Measurements from ENCODE around the gene GPRIN3.
"Not testable (repeated sequence)": the region's sequence is repeated elsewhere in the genome, so short reads cannot be mapped to it uniquely, and the experiment has no call there.

Gene GPRIN3

GRCh38 chr4:89311433-89311832 is 3.8 kb upstream of the GPRIN3 start:
- DNase-seq: no peak

DNA sequence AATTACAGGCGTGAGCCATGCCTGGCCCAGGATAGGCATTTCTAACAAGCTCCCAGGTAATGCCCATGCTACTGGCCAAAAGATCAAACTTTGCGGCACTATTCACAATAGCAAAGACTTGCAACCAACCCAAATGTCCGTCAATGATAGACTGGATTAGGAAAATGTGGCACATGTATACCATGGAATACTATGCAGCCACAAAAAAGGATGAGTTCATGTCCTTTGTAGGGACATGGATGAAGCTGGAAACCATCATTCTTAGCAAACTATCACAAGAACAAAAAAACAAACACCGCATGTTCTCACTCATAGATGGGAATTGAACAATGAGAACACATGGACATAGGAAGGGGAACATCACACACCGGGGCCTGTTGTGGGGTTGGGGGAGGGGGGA is 1.6 kb upstream of the GPRIN3 start:
- DNase-seq: not testable (repeated sequence)

GRCh38 chr4:89308161-89308500 is 531 bp upstream of the GPRIN3 start:
- peak; percentile 53 for DNase-seq

- DNase-seq: no peak
These were observed 488 bp downstream of the GPRIN3 start for GRCh38 chr4:89307178-89307445.

DNA sequence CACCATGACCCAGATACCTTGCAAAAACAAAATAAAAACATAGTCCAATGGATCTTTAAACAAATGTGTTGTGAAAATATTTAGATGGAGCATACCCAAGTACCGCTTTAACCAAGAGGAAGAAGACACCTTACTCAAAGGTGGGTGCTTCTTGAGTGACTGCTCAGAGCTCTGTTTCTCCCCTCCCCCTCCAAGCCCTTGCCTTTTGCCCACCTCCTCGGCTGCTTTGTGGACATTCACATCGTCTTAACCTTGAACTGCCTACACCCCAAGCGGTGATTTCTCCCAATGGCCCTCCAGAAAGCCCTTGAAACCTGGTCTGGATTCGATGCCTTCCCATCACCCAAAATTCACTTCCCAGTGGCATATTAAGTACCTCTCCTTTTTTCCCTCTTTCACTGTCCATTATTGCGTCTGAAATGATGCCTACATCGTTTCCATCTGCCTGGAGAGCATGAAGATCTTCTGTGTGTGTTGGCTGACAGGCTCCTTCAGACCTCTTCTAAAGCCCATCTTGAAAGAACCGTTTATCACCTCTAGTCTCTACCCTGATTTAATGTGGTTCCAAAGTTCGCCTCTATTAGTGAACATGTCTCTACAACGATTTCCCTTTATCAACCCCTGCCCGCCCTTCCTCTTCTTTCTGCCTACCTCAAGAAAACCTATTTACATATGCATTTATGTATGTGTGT is 968 bp downstream of the GPRIN3 start:
- no peak for DNase-seq

- DNase-seq: no peak
These were observed 1.7 kb downstream of the GPRIN3 start for GRCh38 chr4:89305712-89306437.

GRCh38 chr4:89305028-89305427 is 2.6 kb downstream of the GPRIN3 start:
- no peak for DNase-seq

DNA sequence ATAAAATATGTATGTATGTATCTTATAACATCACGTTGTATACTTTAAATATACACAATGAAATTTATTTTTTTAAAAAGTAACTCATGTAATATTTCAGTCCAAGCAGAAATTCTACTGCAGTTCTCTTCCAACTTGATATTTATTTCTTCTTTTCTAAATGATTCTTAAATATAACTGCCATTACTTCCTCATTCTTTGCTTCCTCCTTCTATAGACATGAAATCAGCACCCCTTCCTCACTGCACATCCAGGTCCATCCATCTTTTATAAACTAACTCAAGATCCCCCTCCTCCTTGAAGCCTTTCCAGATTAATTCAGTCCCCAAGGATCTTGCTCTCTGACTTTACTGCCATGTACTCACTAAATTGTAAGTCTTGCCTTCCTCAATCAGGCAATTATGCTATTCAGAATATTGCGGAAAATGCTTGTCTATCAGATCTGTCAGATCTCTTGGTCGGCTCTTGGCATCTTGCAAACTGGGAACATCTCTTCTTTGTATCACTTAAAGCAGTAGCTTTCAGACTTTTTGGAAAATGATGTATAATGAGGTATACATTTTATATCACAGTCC is 3.7 kb downstream of the GPRIN3 start:
- DNase-seq: no peak

DNA sequence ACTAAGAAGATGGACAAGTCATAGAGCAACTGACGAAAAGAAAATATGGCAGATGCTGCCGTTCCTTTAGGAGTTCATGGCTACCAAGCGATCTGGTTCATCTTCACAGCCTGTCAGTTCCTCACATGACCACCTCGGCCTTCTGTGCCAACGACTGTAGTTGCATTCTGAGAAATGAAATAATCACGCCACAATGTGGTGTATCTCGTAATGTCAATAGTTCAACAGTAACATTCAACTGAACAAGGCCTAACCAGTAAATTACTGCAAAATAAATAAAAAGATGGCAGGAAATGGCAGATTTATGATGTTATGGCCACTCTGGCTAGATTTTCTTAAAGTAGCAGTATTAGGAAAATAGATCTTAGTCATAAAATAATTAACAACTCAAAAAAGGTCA is 4.4 kb downstream of the GPRIN3 start:
- no peak for DNase-seq

DNA sequence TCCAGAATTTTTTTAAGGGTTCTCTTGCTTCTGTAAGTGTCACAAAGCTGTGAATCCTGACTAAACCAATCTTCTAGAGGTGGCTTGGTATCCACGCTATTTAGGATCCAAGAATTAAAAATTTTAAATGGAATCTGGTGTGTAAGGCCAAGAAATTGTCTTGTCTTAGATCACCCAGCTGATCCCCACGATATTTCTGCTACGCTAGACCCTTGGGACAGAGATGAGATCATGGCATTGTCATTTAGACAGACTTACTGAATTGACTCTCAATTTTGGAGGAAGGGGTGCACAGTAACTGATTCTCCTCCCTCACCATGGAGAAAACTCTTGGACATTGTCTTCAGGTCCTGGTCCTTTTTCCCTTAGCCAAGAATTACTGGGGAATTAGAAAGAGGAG is 5.7 kb downstream of the GPRIN3 start:
- DNase-seq: no peak

- DNase-seq: no peak
These were observed 6.6 kb downstream of the GPRIN3 start for GRCh38 chr4:89301003-89301402.

DNA sequence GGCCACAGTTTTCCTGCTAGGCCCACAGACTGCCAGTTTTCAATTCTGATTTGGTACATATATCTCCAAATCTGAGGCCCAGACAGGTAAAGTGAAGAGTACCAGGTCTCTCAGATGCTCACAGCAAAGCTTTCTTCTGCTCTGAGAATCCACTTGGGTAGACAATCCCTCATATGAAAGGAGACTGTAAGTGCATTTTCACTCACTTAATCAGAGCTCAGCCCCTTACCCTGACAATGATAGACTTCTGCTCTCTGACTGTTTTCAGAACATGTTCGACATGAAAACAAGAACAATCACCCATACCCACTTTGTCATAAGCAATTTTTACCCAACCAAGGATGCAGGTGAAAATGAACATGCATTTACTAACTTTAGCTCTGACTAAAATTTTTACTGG is 7.1 kb downstream of the GPRIN3 start:
- no peak for DNase-seq

DNA sequence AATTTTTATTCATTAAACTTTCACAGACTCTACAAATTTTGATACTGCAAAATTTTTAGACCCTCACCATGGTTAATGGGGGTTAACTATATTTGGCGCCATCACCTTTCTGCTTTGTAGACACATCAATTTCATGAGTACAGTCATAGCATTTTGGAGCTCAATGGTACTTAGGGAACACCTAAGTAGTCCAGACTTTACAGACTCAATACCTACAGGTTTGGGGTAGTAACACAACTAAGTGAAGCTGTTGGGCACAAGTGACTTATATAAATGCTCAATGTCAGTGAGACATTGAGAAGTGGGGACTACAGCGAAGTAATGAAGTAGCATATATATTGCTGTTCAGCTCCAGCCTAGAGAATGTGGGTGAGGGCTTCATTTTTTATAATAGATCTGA is 7.5 kb downstream of the GPRIN3 start:
- DNase-seq: no peak

GRCh38 chr4:89299153-89299791 is 8.3 kb downstream of the GPRIN3 start:
- no peak for DNase-seq

GRCh38 chr4:89298788-89299152 is 8.8 kb downstream of the GPRIN3 start:
- DNase-seq: peak; percentile 6

DNA sequence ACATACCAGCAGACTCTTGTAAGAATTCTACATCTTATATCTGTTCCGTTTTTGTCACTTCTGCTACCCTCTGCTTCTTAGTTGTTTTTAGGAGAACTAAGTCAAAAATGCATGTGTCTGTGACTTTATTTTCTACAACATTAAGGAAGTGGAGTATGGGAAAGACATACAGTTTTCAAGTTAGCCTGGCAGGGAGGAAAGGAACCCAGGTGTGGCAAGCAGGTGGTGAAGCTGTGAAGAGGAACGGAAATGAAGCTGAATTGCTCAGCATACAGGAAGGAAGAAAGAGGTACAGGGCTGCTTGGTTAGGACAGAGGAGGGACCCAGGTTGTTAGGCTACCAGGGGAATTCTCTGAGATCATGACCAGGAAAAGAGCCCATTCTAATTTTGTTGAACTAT is 9.4 kb downstream of the GPRIN3 start:
- DNase-seq: no peak

GRCh38 chr4:89296896-89297295 is 10.7 kb downstream of the GPRIN3 start:
- DNase-seq: no peak

- peak; percentile 29 for DNase-seq
These were observed 11.2 kb downstream of the GPRIN3 start for GRCh38 chr4:89296399-89296798.

DNA sequence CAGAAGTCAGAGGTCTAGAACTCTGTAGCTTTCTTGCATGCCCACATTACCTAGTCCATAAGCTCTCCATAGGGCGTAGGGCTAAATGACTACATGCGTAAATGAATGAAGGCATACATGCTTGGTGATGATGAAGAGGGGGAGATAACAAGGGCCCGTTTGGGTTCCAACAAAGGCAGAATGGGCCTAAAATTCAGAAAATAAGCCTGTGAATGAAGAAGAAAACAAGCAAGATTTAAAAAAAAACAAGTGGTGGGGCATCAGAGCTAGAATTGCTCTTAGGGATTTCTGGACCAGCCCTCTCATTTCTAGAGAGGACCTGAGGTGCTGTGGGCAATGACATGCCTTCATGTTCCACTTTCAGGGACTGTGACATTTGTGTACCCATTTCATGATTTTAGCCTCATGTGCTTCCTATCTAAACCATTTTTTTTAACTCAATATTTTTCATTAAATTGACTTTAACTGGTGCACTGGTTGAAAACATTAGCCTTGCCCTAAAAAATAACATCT is 12.1 kb downstream of the GPRIN3 start:
- DNase-seq: no peak

GRCh38 chr4:89294573-89295269 is 12.9 kb downstream of the GPRIN3 start:
- no peak for DNase-seq

DNA sequence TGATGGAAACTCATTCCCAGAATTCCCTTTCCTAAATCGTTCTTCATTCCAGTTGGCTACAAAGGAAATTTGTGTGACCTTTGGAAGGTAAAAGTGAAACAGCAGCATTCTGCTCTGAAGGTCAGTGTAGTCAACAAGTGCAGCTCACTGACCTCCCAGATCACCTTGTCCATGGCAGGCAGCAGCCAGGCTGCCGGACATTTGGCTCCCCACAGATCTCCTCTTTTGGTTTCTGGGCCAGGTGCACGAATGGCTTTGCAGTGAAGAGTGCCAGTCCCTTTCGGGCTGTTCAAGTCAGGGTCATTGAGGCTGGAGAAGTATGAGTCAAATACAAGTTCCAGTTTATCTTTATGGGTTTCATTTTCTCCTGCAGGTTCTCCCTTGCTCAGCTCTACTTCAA is 14.3 kb downstream of the GPRIN3 start:
- no peak for DNase-seq

DNA sequence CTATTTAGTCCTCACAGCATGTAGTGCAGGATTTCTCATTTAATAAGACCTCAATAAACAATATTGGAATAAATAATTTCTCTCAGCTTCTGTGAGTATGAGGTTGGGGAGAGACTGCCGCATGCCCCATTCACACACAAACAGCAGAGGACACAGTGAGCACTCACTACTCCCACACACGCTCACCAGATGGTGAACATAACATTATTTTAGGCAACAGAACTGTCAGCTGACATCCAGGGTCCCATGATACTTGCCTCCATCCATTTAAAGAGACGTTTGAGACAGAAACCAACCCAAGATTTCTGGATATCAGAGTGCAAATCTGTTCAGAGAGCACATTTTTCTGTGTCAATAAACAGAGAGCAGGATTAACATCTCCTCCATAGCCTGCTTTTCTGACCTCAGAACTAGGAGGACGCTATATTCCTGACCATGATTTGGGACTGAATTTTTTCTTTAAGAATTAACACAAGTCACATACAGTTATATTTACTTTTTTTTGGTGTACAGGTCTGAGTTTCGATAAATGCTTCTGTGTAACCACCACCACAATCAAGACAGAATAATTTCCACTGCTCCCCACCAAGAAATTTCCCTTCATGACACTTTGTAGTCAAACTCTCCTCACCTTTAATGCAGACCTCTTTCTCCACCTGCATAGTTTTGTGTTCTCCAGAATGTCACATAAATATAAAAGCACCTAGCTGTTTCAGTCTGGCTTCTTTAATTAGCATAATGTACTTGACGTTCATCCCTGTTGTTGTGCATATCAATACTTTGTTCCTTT is 16.7 kb downstream of the GPRIN3 start:
- DNase-seq: no peak

GRCh38 chr4:89289312-89289711 is 18.3 kb downstream of the GPRIN3 start:
- no peak for DNase-seq

Data from NCI-H526 treated with DMSO at 0.1 percent for 48 hours (cell line).